Measurements from ENCODE around the gene COQ9.

DNA sequence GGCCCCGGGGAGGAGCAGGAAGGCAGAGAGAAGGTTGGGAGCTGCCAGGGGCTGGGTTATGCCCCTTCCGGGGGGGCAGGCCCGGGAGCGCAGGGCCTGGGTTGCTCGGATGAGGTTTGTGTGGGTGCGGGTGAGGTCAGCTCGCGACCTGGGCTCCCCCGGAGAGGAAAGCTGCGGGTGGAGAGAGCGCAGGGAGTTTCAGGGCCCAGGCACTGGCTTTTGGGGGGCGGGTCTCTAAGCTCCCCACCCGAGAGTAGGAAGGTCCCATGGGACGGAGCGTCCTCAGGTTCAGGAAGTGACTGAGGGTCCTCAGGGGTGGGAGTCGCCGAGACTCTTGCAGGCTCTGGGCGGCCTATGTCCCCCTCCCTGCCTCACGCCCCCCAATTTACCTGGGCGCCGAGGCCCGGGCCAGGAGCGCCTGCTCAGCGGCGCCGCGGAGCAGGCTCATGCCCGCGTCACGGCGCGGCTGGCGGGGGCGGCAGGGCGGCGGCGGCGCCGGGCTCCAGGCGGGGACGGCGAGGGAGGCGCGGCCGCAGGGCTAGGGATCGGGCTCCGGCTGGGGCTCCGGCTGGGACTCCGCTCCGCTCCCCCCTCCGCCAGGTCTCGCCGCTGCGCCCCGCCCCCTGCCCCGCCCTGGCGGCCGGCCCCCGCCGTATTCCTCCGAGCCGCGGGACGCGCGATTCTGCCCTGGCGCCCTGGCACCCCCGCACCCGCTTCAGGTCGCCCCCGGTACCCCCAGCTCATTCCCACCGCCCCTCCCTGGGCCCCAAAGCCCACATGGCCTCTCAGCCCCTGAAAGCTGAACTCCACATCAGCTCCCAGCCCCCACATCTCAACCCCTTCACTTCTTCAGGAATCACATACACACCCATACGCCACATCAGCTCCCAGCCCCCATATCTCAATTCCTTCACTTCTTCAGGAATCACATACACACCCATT is 38.9 kb downstream of the COQ9 start, which contains the start of gene DOK4:
- TF ChIP-seq CTCF (IDR thresholded peaks at IDR 0.05) = no peak
- TF ChIP-seq POLR2A (IDR thresholded peaks at IDR 0.05) = peak in 1 of 2 donors; percentile 43
- TF ChIP-seq EP300 (IDR thresholded peaks at IDR 0.05) = no peak

All from tibial nerve (tissue), 4 donors.